Measurements from ENCODE around the gene IL1F10. TPM values are rescaled to one million over a fixed set of nuclear protein-coding genes. Genes with fewer than 3 reads are reported as not detected.
"Not testable (repeated sequence)": the region's sequence is repeated elsewhere in the genome, so short reads cannot be mapped to it uniquely, and the experiment has no call there.

The IL1F10 gene
- total and polyA plus RNA-seq, 2 of the 8 experiments (the other 6 are each of a cell fraction or from before 2014, with no cell fraction given): not detected

DNA sequence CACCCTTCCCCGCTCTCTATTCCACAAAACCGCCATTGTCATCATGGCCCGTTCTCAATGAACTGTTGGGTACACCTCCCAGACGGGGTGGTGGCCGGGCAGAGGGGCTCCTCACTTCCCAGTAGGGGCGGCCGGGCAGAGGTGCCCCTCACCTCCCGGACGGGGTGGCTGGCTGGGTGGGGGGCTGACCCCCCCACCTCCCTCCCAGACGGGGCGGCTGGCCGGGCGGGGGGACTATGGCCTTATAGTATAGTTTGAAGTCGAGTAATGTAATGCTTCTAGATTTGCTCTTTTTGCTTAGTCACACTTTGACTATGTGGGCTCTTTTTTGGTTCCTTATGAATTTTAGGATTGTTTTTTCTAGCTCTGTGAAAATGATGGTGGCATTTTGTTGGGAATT lies 28.5 kb downstream of the IL1F10 start:
- H3K79me2 ChIP-seq (ENCODE audit: control insufficient read depth in 1 of 2, insufficient read depth in 2 of 2, low read length in 2 of 2); H3K79me1 ChIP-seq (ENCODE audit: low read depth, low read length); H2BK5ac ChIP-seq (ENCODE audit: low read depth, low read length); H4K8ac ChIP-seq (ENCODE audit: extremely low read depth, insufficient read depth, low read length); H3K56ac ChIP-seq (replicated peaks; ENCODE audit: insufficient read length, low read depth, low read length); H3K14ac ChIP-seq (ENCODE audit: insufficient read length); H3K4me3 ChIP-seq (ENCODE audit: extremely low read depth in 1 of 4, insufficient read depth in 2 of 4, low read depth in 3 of 4, low read length in 4 of 4); H3K9me3 ChIP-seq (ENCODE audit: insufficient read depth in 2 of 2, low read depth in 1 of 2, low read length in 1 of 2); H3K23me2 ChIP-seq (ENCODE audit: low read depth, low read length); H3K27ac ChIP-seq (ENCODE audit: low read depth, low read length); H4K20me1 ChIP-seq (replicated peaks in 1 of 2; ENCODE audit: control insufficient read depth in 1 of 2, insufficient read depth in 2 of 2, low read length in 2 of 2); H2AK5ac ChIP-seq (ENCODE audit: low read depth, low read length); H2BK15ac ChIP-seq (ENCODE audit: low read length); H4K5ac ChIP-seq (ENCODE audit: insufficient read length, low read depth, low read length); POLR2A ChIA-PET (ENCODE audit: partially characterized antibody); FAIRE-seq; H3K4me1 ChIP-seq (replicated peaks in 1 of 4; ENCODE audit: control insufficient read depth in 3 of 4, insufficient read depth in 4 of 4, low read length in 3 of 4); H2BK120ac ChIP-seq (replicated peaks; ENCODE audit: low read depth, low read length); CTCF ChIA-PET (ENCODE audit: partially characterized antibody); H3K27me3 ChIP-seq (replicated peaks in 1 of 4; ENCODE audit: control insufficient read depth in 3 of 4, extremely low read depth in 1 of 4, insufficient read depth in 3 of 4, low read length in 3 of 4); H3K36me3 ChIP-seq (ENCODE audit: control insufficient read depth in 2 of 4, insufficient read depth in 4 of 4, low read length in 3 of 4); H4K91ac ChIP-seq (replicated peaks; ENCODE audit: insufficient read length, low read length); H3K4ac ChIP-seq (replicated peaks; ENCODE audit: insufficient read length, low read depth, low read length); H3K9ac ChIP-seq (replicated peaks in 1 of 4; ENCODE audit: extremely low read depth in 1 of 4, low read depth in 3 of 4, low read length in 3 of 4); H3K4me2 ChIP-seq (ENCODE audit: insufficient read depth in 1 of 2, low read depth in 2 of 2, low read length in 2 of 2); H2BK20ac ChIP-seq (ENCODE audit: low read length); H2BK12ac ChIP-seq (ENCODE audit: low read depth, low read length); DNase-seq (ENCODE audit: low read depth in 1 of 2, low spot score in 2 of 2); H2AFZ ChIP-seq (ENCODE audit: low read length); H3K18ac ChIP-seq (ENCODE audit: extremely low read depth, low read length); H3K23ac ChIP-seq (ENCODE audit: insufficient read length): not testable (repeated sequence)
- WGBS, 2 experiments (ENCODE audit: extremely low coverage in 1 of 2, insufficient coverage in 1 of 2, insufficient read length in 1 of 2, insufficient replicate concordance in 2 of 2, low coverage in 1 of 2, low lambda C conversion rate in 2 of 2, missing lambda C conversion rate in 1 of 2): 80% methylated on average over 6 of the region's 14 CpGs; no CpG with 5 or more reads in 1 of the 2 experiments

DNA sequence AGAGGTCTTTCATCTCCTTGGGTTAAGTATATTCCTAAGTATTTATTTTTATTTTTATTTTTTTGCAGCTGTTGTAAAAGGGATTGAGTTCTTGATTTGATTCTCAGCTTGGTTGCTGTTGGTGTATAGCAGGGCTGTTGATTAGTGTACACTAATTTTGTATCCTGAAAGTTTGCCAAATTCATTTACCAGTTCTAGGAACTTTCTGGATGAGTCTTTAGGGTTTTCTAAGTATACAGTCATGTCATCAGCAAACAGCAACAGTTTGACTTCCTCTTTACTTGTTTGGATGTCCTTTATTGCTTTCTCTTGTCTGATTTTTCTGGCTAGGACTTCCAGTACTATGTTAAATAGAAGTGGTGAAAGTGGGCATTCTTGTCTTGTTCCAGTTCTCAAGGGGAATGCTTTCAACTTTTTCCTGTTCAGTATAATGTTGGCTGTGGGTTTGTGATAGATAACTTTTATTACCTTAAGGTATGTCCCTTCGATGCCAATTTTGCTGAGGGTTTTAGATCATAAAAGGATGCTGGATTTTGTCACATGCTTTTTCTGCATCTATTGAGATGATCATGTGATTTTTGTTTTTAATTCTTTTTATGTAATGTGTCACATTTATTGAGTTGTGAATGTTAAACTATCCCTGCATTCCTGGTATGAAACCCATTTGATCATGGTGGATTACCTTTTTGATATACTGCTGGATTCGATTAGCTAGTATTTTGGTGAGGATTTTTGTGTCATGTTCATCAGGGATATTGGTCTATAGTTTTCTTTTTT lies 29.3 kb downstream of the IL1F10 start:
- CTCF ChIA-PET (ENCODE audit: partially characterized antibody): interaction anchor here (0.8 to 1.7 kb wide), 4 partner anchors 13 to 41 kb away, joined by 3 to 7 read pairs (median 3); no protein-coding TSS in a partner anchor
- H2BK12ac ChIP-seq (ENCODE audit: low read depth, low read length); H2BK120ac ChIP-seq (replicated peaks; ENCODE audit: low read depth, low read length); H3K14ac ChIP-seq (ENCODE audit: insufficient read length); H3K4me3 ChIP-seq (ENCODE audit: extremely low read depth in 1 of 4, insufficient read depth in 2 of 4, low read depth in 3 of 4, low read length in 4 of 4); H3K23me2 ChIP-seq (ENCODE audit: low read depth, low read length); H3K23ac ChIP-seq (ENCODE audit: insufficient read length); H3K79me1 ChIP-seq (ENCODE audit: low read depth, low read length); H4K91ac ChIP-seq (replicated peaks; ENCODE audit: insufficient read length, low read length); H3K27me3 ChIP-seq (replicated peaks in 1 of 4; ENCODE audit: control insufficient read depth in 3 of 4, extremely low read depth in 1 of 4, insufficient read depth in 3 of 4, low read length in 3 of 4); H2AFZ ChIP-seq (ENCODE audit: low read length); H2BK20ac ChIP-seq (ENCODE audit: low read length); POLR2A ChIA-PET (ENCODE audit: partially characterized antibody); FAIRE-seq; H2AK5ac ChIP-seq (ENCODE audit: low read depth, low read length); DNase-seq (ENCODE audit: low read depth in 1 of 2, low spot score in 2 of 2); H3K4me2 ChIP-seq (ENCODE audit: insufficient read depth in 1 of 2, low read depth in 2 of 2, low read length in 2 of 2); H3K36me3 ChIP-seq (ENCODE audit: control insufficient read depth in 2 of 4, insufficient read depth in 4 of 4, low read length in 3 of 4); H3K4ac ChIP-seq (replicated peaks; ENCODE audit: insufficient read length, low read depth, low read length); H4K8ac ChIP-seq (ENCODE audit: extremely low read depth, insufficient read depth, low read length); H3K79me2 ChIP-seq (ENCODE audit: control insufficient read depth in 1 of 2, insufficient read depth in 2 of 2, low read length in 2 of 2); H3K27ac ChIP-seq (ENCODE audit: low read depth, low read length); H4K5ac ChIP-seq (ENCODE audit: insufficient read length, low read depth, low read length); H2BK15ac ChIP-seq (ENCODE audit: low read length); H3K56ac ChIP-seq (replicated peaks; ENCODE audit: insufficient read length, low read depth, low read length); H3K9ac ChIP-seq (replicated peaks in 1 of 4; ENCODE audit: extremely low read depth in 1 of 4, low read depth in 3 of 4, low read length in 3 of 4); H3K9me3 ChIP-seq (ENCODE audit: insufficient read depth in 2 of 2, low read depth in 1 of 2, low read length in 1 of 2); H3K18ac ChIP-seq (ENCODE audit: extremely low read depth, low read length); H3K4me1 ChIP-seq (replicated peaks in 1 of 4; ENCODE audit: control insufficient read depth in 3 of 4, insufficient read depth in 4 of 4, low read length in 3 of 4); H2BK5ac ChIP-seq (ENCODE audit: low read depth, low read length); H4K20me1 ChIP-seq (replicated peaks in 1 of 2; ENCODE audit: control insufficient read depth in 1 of 2, insufficient read depth in 2 of 2, low read length in 2 of 2): not testable (repeated sequence)
- 46% methylated on average over 2 of the region's 2 CpGs; no CpG with 5 or more reads in 1 of the 2 experiments for WGBS, 2 experiments (ENCODE audit: extremely low coverage in 1 of 2, insufficient coverage in 1 of 2, insufficient read length in 1 of 2, insufficient replicate concordance in 2 of 2, low coverage in 1 of 2, low lambda C conversion rate in 2 of 2, missing lambda C conversion rate in 1 of 2)
